HG03432 (cell line): ENCODE data around the gene MAGI2.
"Not testable (repeated sequence)": the region's sequence is repeated elsewhere in the genome, so short reads cannot be mapped to it uniquely, and the experiment has no call there.

Source experiments
- ATAC-seq: cut with Tn5 transposase; IDR thresholded peaks from one replicate; pipeline ENCODE4 v1.9.1; 2021; ENCODE audit warnings: mild to moderate bottlenecking, moderate library complexity; ENCODE audit not compliant: unreplicated experiment

Gene MAGI2

GRCh38 chr7:78967561-78967960, 485.9 kb downstream of the MAGI2 start:
- not testable (repeated sequence) for ATAC-seq

- ATAC-seq, result no peak
Measured at GRCh38 chr7:78967046-78967445, 486.4 kb downstream of the MAGI2 start.

- ATAC-seq, result no peak
Measured at GRCh38 chr7:78959477-78959876, 494.0 kb downstream of the MAGI2 start.

- no peak for ATAC-seq
Measured at GRCh38 chr7:78955329-78955728, 498.1 kb downstream of the MAGI2 start.

GRCh38 chr7:78953726-78954363, 499.6 kb downstream of the MAGI2 start:
- no peak for ATAC-seq

- no peak for ATAC-seq
Measured at GRCh38 chr7:78953090-78953489, 500.4 kb downstream of the MAGI2 start.

GRCh38 chr7:78939669-78940068, 513.8 kb downstream of the MAGI2 start:
- ATAC-seq, result no peak

GRCh38 chr7:78924581-78924980, 528.9 kb downstream of the MAGI2 start:
- ATAC-seq, result no peak

GRCh38 chr7:78912781-78913180, 540.7 kb downstream of the MAGI2 start:
- no peak for ATAC-seq

GRCh38 chr7:78906735-78907134, 546.7 kb downstream of the MAGI2 start:
- no peak for ATAC-seq

- ATAC-seq, result no peak
Measured at GRCh38 chr7:78905436-78905835, 548.0 kb downstream of the MAGI2 start.

GRCh38 chr7:78904983-78905382, 548.5 kb downstream of the MAGI2 start:
- no peak for ATAC-seq

GRCh38 chr7:78901566-78901965, 551.9 kb downstream of the MAGI2 start:
- no peak for ATAC-seq

GRCh38 chr7:78900806-78901205, 552.7 kb downstream of the MAGI2 start:
- ATAC-seq, result no peak

- no peak for ATAC-seq
Measured at GRCh38 chr7:78895393-78895792, 558.1 kb downstream of the MAGI2 start.

- ATAC-seq, result no peak
Measured at GRCh38 chr7:78879206-78879605, 574.3 kb downstream of the MAGI2 start.

- no peak for ATAC-seq
Measured at GRCh38 chr7:78873117-78873516, 580.4 kb downstream of the MAGI2 start.

GRCh38 chr7:78864339-78864738, 589.1 kb downstream of the MAGI2 start:
- ATAC-seq, result no peak

GRCh38 chr7:78863281-78863680, 590.2 kb downstream of the MAGI2 start:
- ATAC-seq, result no peak

- ATAC-seq, result no peak
Measured at GRCh38 chr7:78862411-78862900, 591.0 kb downstream of the MAGI2 start.

- no peak for ATAC-seq
Measured at GRCh38 chr7:78852951-78853350, 600.5 kb downstream of the MAGI2 start.

- ATAC-seq, result no peak
Measured at GRCh38 chr7:78850093-78850740, 603.2 kb downstream of the MAGI2 start.

- ATAC-seq, result no peak
Measured at GRCh38 chr7:78845155-78845554, 608.3 kb downstream of the MAGI2 start.
